ENCODE results near the gene PDXK. TPM values are rescaled to one million over a fixed set of nuclear protein-coding genes. Genes with fewer than 3 reads are reported as not detected.

Gene PDXK
- total and polyA plus RNA-seq, 10 of the 15 experiments (the other 5 are each of a cell fraction or from before 2014, with no cell fraction given) = 3.7 to 141 (median 60.0) TPM

- no peak for TF ChIP-seq ETV6 (conservative IDR thresholded peaks at IDR 0.05 in 1 of 2, IDR thresholded peaks at IDR 0.05 in 1 of 2; ENCODE audit: borderline replicate concordance in 1 of 2, low read depth in 1 of 2)
- TF ChIP-seq ZBED1 (IDR thresholded peaks at IDR 0.05; ENCODE audit: borderline replicate concordance) = no peak
- no peak for TF ChIP-seq MYB (IDR thresholded peaks at IDR 0.05; ENCODE audit: borderline replicate concordance, low read depth, low read length)
- TF ChIP-seq TCF7 (IDR thresholded peaks at IDR 0.05; ENCODE audit: borderline replicate concordance) = no peak
- TF ChIP-seq NFXL1 (IDR thresholded peaks at IDR 0.05; ENCODE audit: borderline replicate concordance) = no peak
- TF ChIP-seq, protein P1, sequence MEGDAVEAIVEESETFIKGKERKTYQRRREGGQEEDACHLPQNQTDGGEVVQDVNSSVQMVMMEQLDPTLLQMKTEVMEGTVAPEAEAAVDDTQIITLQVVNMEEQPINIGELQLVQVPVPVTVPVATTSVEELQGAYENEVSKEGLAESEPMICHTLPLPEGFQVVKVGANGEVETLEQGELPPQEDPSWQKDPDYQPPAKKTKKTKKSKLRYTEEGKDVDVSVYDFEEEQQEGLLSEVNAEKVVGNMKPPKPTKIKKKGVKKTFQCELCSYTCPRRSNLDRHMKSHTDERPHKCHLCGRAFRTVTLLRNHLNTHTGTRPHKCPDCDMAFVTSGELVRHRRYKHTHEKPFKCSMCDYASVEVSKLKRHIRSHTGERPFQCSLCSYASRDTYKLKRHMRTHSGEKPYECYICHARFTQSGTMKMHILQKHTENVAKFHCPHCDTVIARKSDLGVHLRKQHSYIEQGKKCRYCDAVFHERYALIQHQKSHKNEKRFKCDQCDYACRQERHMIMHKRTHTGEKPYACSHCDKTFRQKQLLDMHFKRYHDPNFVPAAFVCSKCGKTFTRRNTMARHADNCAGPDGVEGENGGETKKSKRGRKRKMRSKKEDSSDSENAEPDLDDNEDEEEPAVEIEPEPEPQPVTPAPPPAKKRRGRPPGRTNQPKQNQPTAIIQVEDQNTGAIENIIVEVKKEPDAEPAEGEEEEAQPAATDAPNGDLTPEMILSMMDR (IDR thresholded peaks at IDR 0.05 in 2 of 3, conservative IDR thresholded peaks at IDR 0.05 in 1 of 3; ENCODE audit: control insufficient read depth in 2 of 3, extremely low read depth in 1 of 3, insufficient read depth in 1 of 3, low read depth in 3 of 3, low read length in 3 of 3) = no peak
These were observed 48.9 kb upstream of the PDXK start (continued) for GRCh38 chr21:43669828-43670605.

- SMC1A ChIA-PET (ENCODE audit: uncharacterized antibody, unreplicated experiment) = interaction anchor here (0.6 kb wide), 1 partner anchor 648 kb away, joined by 3 read pairs; no protein-coding TSS in a partner anchor
- no peaks in the 10 kb centered on the region for H3K9me3 ChIP-seq (replicated peaks; ENCODE audit: control insufficient read depth, insufficient read depth, low read length)
- CTCF ChIA-PET = interaction anchor here (2.4 kb wide), 1 partner anchor 52 kb away, joined by 7 read pairs; no protein-coding TSS in a partner anchor
- DNase-seq (ENCODE audit: low read depth, low spot score) = no peak
- no peaks in the 10 kb centered on the region for H3K4me1 ChIP-seq (ENCODE audit: control insufficient read depth, insufficient read depth, low read length)
- no peak for FAIRE-seq
- no peaks in the 10 kb centered on the region; the same call in 1 of the 2 replicates for H4K20me1 ChIP-seq (ENCODE audit: control insufficient read depth, insufficient read depth)
- in situ Hi-C loops (cut with MboI) = loop anchor here (25.0 kb wide), 1 partner anchor 1464 kb away; the partner anchor contains the start of gene ABCG1
- no peak for ATAC-seq
- POLR2A ChIA-PET = no interaction called here
- no peak for TF ChIP-seq ZZZ3 (IDR thresholded peaks at IDR 0.05; ENCODE audit: control insufficient read depth, insufficient read length, low read depth)
- TF ChIP-seq MXI1 (IDR thresholded peaks at IDR 0.05; ENCODE audit: low read depth, low read length) = no peak
- no TSS peak for BruUV-seq (replicated peaks)
- RAD21 ChIA-PET (ENCODE audit: unreplicated experiment) = no interaction called here
- H2AFZ ChIP-seq (ENCODE audit: control insufficient read depth, low read depth, low read length) = no peak overlapping the region
- peaks cover 23 to 36% of the 10 kb centered on the region in 2 experiments for H3K36me3 ChIP-seq (ENCODE audit: control insufficient read depth in 2 of 2, insufficient read depth in 2 of 2, low read length in 1 of 2)
- H3K79me2 ChIP-seq (ENCODE audit: control insufficient read depth, insufficient read depth, low read length) = no peaks in the 10 kb centered on the region; the same call in 1 of the 2 replicates
- no peak overlapping the region for H3K4me2 ChIP-seq (ENCODE audit: control insufficient read depth, insufficient read depth)
- no peaks in the 10 kb centered on the region for H3K27me3 ChIP-seq (replicated peaks in 1 of 2; ENCODE audit: control insufficient read depth in 2 of 2, insufficient read depth in 2 of 2, low read length in 1 of 2)
- WGBS (ENCODE audit: insufficient coverage, insufficient replicate concordance, low lambda C conversion rate, missing lambda C conversion rate) = 77% methylated on average over 3 of the region's 3 CpGs
- no peak overlapping the region for H3K4me3 ChIP-seq
- H3K27ac ChIP-seq (ENCODE audit: control insufficient read depth, insufficient read depth) = no peak overlapping the region
- H3K9ac ChIP-seq (ENCODE audit: control insufficient read depth, insufficient read depth, low read length) = no peak overlapping the region
- intact Hi-C loops (cut with micrococcal nuclease; ENCODE audit: unreplicated experiment) = no loop called here
These were observed 43.1 kb upstream of the PDXK start for GRCh38 chr21:43675871-43676270.

All from GM12878 (cell line).